K562 (cell line): ENCODE results near the gene TMEM123. TPM values are rescaled to one million over a fixed set of nuclear protein-coding genes. Genes with fewer than 3 reads are reported as not detected.
A peak's percentile ranks its signal among the peaks of the same experiment; 100 is the strongest.

Experiments
- ARID1B ChIP-seq: fragments of 450-650 bp; IDR thresholded peaks from 2 replicates; pipeline ENCODE4 v1.6.1; 2016; ENCODE audit warnings: antibody characterized with exemption, mild to moderate bottlenecking, inconsistent platforms
- ESRRA ChIP-seq: fragments of 450-650 bp; IDR thresholded peaks from 2 replicates; pipeline ENCODE4 v1.6.1; 2014; ENCODE audit warnings: low read depth, mild to moderate bottlenecking, moderate library complexity, borderline replicate concordance
- HMG20A ChIP-seq: fragments of 450-650 bp; formaldehyde crosslinking; conservative IDR thresholded peaks from 2 replicates; pipeline ENCODE4 v1.4.0; 2020; ENCODE audit warnings: mild to moderate bottlenecking, mixed read lengths
- OTX1 ChIP-seq: fragments of 450-650 bp; formaldehyde crosslinking; IDR thresholded peaks from 2 replicates; pipeline ENCODE4 v1.4.0; 2022; ENCODE audit warnings: mild to moderate bottlenecking
- ZBTB17 ChIP-seq: fragments of 450-650 bp; formaldehyde crosslinking; IDR thresholded peaks from 2 replicates; pipeline ENCODE4 v1.4.0; 2020; ENCODE audit warnings: mild to moderate bottlenecking
- ZNF699 ChIP-seq: fragments of 250-450 bp; sonication (Bioruptor Pico); IDR thresholded peaks from 2 replicates; pipeline ENCODE4 v1.8.0; 2021; ENCODE audit warnings: mild to moderate bottlenecking, moderate library complexity; ENCODE audit not compliant: insufficient replicate concordance
- polyA plus RNA-seq, 8 experiments: library from polyadenylated mRNA; depleted of rRNA in 4 of 8; stranded (reverse) in 5 of 8; unstranded in 3 of 8; fragments of >200 nt; fragmentation: Nextera tagmentation in 2 of 8; fragmentation: Illumina TruSeq in 1 of 8; extraction: Ambion mirVana in 2 of 8; extraction: Trizol in 1 of 8; gene quantifications; 2 replicates each; pipeline versions ENCODE4 v1.2.1 to v1.2.3, GENCODE V29; 2011 to 2014; ENCODE audit warnings: inconsistent platforms in 1 of 8, missing spikeins in 1 of 8
- total RNA-seq, 7 experiments: library from RNA; depleted of rRNA in 6 of 7; stranded (reverse); fragments of >200 nt in 6 of 7; fragmentation: Illumina TruSeq in 2 of 7; extraction: Trizol in 2 of 7; gene quantifications; 2 replicates each; pipeline versions ENCODE4 v1.2.1 to v1.2.3, GENCODE V29; 2011 to 2021; ENCODE audit warnings: low replicate concordance in 1 of 7
- TF ChIP-seq, protein P1 (sequence below): fragments of 200-600 bp; sonication (generic); IDR thresholded peaks from one replicate; pipeline ENCODE4 v1.6.1; 2012; ENCODE audit warnings: mild to moderate bottlenecking, low read depth, low read length, inconsistent platforms

The TMEM123 gene
- total and polyA plus RNA-seq, 9 of the 15 experiments (the other 6 are each of a cell fraction or from before 2014, with no cell fraction given) = 19.8 to 344 (median 82.4) TPM

DNA sequence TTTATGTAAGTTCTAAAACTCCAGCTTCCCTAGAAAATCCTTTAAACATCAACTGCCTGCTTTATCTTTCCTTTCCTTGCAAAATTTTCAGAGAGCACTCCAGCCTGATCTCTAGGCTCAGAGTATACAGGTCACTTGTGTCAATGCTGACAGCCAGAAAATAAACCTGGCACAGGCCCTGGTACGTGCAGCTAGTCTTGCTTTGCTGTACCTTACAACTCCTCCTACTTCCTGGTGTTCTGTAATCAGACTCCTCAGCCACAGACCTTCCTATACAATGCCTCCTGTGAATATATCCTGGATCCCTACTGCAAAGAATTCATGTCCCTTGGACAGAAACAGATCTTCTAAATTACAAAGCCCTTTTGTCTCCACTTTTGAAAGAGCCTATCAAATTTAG, 24.2 kb upstream of the TMEM123 start (continued):
- TF ChIP-seq ZBTB17 (CRISPR knock-in tag) (peak; percentile 77), ARID1B (peak; percentile 43; the same call in 1 of the 2 replicates), OTX1 (no peak), ESRRA (no peak), HMG20A (no peak), ZNF699 (CRISPR knock-in tag) (no peak)
- TF ChIP-seq, protein P1, sequence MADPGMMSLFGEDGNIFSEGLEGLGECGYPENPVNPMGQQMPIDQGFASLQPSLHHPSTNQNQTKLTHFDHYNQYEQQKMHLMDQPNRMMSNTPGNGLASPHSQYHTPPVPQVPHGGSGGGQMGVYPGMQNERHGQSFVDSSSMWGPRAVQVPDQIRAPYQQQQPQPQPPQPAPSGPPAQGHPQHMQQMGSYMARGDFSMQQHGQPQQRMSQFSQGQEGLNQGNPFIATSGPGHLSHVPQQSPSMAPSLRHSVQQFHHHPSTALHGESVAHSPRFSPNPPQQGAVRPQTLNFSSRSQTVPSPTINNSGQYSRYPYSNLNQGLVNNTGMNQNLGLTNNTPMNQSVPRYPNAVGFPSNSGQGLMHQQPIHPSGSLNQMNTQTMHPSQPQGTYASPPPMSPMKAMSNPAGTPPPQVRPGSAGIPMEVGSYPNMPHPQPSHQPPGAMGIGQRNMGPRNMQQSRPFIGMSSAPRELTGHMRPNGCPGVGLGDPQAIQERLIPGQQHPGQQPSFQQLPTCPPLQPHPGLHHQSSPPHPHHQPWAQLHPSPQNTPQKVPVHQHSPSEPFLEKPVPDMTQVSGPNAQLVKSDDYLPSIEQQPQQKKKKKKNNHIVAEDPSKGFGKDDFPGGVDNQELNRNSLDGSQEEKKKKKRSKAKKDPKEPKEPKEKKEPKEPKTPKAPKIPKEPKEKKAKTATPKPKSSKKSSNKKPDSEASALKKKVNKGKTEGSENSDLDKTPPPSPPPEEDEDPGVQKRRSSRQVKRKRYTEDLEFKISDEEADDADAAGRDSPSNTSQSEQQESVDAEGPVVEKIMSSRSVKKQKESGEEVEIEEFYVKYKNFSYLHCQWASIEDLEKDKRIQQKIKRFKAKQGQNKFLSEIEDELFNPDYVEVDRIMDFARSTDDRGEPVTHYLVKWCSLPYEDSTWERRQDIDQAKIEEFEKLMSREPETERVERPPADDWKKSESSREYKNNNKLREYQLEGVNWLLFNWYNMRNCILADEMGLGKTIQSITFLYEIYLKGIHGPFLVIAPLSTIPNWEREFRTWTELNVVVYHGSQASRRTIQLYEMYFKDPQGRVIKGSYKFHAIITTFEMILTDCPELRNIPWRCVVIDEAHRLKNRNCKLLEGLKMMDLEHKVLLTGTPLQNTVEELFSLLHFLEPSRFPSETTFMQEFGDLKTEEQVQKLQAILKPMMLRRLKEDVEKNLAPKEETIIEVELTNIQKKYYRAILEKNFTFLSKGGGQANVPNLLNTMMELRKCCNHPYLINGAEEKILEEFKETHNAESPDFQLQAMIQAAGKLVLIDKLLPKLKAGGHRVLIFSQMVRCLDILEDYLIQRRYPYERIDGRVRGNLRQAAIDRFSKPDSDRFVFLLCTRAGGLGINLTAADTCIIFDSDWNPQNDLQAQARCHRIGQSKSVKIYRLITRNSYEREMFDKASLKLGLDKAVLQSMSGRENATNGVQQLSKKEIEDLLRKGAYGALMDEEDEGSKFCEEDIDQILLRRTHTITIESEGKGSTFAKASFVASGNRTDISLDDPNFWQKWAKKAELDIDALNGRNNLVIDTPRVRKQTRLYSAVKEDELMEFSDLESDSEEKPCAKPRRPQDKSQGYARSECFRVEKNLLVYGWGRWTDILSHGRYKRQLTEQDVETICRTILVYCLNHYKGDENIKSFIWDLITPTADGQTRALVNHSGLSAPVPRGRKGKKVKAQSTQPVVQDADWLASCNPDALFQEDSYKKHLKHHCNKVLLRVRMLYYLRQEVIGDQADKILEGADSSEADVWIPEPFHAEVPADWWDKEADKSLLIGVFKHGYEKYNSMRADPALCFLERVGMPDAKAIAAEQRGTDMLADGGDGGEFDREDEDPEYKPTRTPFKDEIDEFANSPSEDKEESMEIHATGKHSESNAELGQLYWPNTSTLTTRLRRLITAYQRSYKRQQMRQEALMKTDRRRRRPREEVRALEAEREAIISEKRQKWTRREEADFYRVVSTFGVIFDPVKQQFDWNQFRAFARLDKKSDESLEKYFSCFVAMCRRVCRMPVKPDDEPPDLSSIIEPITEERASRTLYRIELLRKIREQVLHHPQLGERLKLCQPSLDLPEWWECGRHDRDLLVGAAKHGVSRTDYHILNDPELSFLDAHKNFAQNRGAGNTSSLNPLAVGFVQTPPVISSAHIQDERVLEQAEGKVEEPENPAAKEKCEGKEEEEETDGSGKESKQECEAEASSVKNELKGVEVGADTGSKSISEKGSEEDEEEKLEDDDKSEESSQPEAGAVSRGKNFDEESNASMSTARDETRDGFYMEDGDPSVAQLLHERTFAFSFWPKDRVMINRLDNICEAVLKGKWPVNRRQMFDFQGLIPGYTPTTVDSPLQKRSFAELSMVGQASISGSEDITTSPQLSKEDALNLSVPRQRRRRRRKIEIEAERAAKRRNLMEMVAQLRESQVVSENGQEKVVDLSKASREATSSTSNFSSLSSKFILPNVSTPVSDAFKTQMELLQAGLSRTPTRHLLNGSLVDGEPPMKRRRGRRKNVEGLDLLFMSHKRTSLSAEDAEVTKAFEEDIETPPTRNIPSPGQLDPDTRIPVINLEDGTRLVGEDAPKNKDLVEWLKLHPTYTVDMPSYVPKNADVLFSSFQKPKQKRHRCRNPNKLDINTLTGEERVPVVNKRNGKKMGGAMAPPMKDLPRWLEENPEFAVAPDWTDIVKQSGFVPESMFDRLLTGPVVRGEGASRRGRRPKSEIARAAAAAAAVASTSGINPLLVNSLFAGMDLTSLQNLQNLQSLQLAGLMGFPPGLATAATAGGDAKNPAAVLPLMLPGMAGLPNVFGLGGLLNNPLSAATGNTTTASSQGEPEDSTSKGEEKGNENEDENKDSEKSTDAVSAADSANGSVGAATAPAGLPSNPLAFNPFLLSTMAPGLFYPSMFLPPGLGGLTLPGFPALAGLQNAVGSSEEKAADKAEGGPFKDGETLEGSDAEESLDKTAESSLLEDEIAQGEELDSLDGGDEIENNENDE = no peak
- TF ChIP-seq, all 486 proteins: peak for 21
